Stimulated activated CD8-positive, alpha-beta memory T cell treated with anti-CD3 and anti-CD28 coated beads, Interleukin-7, amount 100 ng/mL, for 24 hours (primary cell): ENCODE data around the gene CLASP1.
"Not testable (repeated sequence)": the region's sequence is repeated elsewhere in the genome, so short reads cannot be mapped to it uniquely, and the experiment has no call there.

Experiments used
- DNase-seq: peaks from one replicate; pipeline ENCODE4 v3.0.0-alpha.2; 2020; ENCODE audit warnings: low read depth

The CLASP1 gene

GRCh38 chr2:121505005-121505404, 144.3 kb downstream of the CLASP1 start:
- no peak for DNase-seq

GRCh38 chr2:121504316-121504715, 144.9 kb downstream of the CLASP1 start:
- no peak for DNase-seq

- no peak for DNase-seq
Observed at GRCh38 chr2:121502781-121503180, 146.5 kb downstream of the CLASP1 start.

- DNase-seq, result no peak
Observed at GRCh38 chr2:121502246-121502645, 147.0 kb downstream of the CLASP1 start.

GRCh38 chr2:121501554-121501953, 147.7 kb downstream of the CLASP1 start:
- DNase-seq, result no peak

GRCh38 chr2:121501031-121501430, 148.2 kb downstream of the CLASP1 start:
- no peak for DNase-seq

GRCh38 chr2:121498731-121499130, 150.5 kb downstream of the CLASP1 start:
- DNase-seq, result no peak

- no peak for DNase-seq
Observed at GRCh38 chr2:121492409-121492808, 156.9 kb downstream of the CLASP1 start.

- no peak for DNase-seq
Observed at GRCh38 chr2:121491518-121491917, 157.7 kb downstream of the CLASP1 start.

- DNase-seq, result no peak
Observed at GRCh38 chr2:121490584-121491133, 158.6 kb downstream of the CLASP1 start.

GRCh38 chr2:121489911-121490583, 159.2 kb downstream of the CLASP1 start:
- DNase-seq, result no peak

- no peak for DNase-seq
Observed at GRCh38 chr2:121489284-121489683, 160.0 kb downstream of the CLASP1 start.

GRCh38 chr2:121486191-121486790, 163.0 kb downstream of the CLASP1 start:
- no peak for DNase-seq

- DNase-seq, result no peak
Observed at GRCh38 chr2:121485039-121485438, 164.2 kb downstream of the CLASP1 start.

GRCh38 chr2:121483846-121484245, 165.4 kb downstream of the CLASP1 start:
- no peak for DNase-seq

GRCh38 chr2:121483021-121483420, 166.2 kb downstream of the CLASP1 start:
- DNase-seq, result no peak

- no peak for DNase-seq
Observed at GRCh38 chr2:121480826-121481225, 168.4 kb downstream of the CLASP1 start.

- DNase-seq, result no peak
Observed at GRCh38 chr2:121479882-121480522, 169.3 kb downstream of the CLASP1 start.

- no peak for DNase-seq
Observed at GRCh38 chr2:121478996-121479745, 170.1 kb downstream of the CLASP1 start.

- DNase-seq, result not testable (repeated sequence)
Observed at GRCh38 chr2:121478358-121478995, 170.8 kb downstream of the CLASP1 start.

GRCh38 chr2:121476684-121477083, 172.6 kb downstream of the CLASP1 start:
- no peak for DNase-seq
